Astrocyte (in vitro differentiated cells and primary cell): ENCODE results near the gene CD22. TPM values are rescaled to one million over a fixed set of nuclear protein-coding genes. Genes with fewer than 3 reads are reported as not detected.

Source experiments
- DNase-seq: peaks from one replicate; pipeline ENCODE4 v3.0.0-alpha.2; 2010; ENCODE audit warnings: low read depth
- FAIRE-seq: peaks from 2 replicates; lab custom pipeline; 2011; peaks lifted over from hg19 to GRCh38; lab: Jason Lieb, UNC
- H2AFZ ChIP-seq: 2 replicates; pipeline ENCODE4 v1.6.0; 2012; ENCODE audit warnings: low read depth, low read length, inconsistent platforms
- H3K27ac ChIP-seq: 2 replicates; pipeline ENCODE4 v1.5.1; 2011; ENCODE audit warnings: low read depth, low read length, inconsistent platforms
- H3K27me3 ChIP-seq: 2 replicates; pipeline ENCODE4 v1.6.0; 2011; ENCODE audit warnings: low read length, inconsistent platforms; ENCODE audit not compliant: insufficient read depth
- H3K36me3 ChIP-seq: 2 replicates; pipeline ENCODE4 v1.5.1; 2011; ENCODE audit warnings: low read length, inconsistent platforms; ENCODE audit not compliant: insufficient read depth
- H3K4me1 ChIP-seq: 2 replicates; pipeline ENCODE4 v1.5.1; 2011; ENCODE audit warnings: low read length, inconsistent platforms; ENCODE audit not compliant: insufficient read depth
- H3K4me2 ChIP-seq: 2 replicates; pipeline ENCODE4 v1.6.0; 2012; ENCODE audit warnings: low read length, inconsistent platforms
- H3K4me3 ChIP-seq: 2 replicates; pipeline ENCODE4 v1.5.1; 2011; ENCODE audit warnings: low read depth, mild to moderate bottlenecking, low read length, inconsistent platforms; ENCODE audit not compliant: insufficient read depth
- H3K79me2 ChIP-seq: 2 replicates; pipeline ENCODE4 v1.6.0; 2012; ENCODE audit warnings: mild to moderate bottlenecking, low read length, inconsistent platforms; ENCODE audit not compliant: insufficient read depth
- H3K9ac ChIP-seq: 2 replicates; pipeline ENCODE4 v1.6.0; 2012; ENCODE audit warnings: mild to moderate bottlenecking, low read length, inconsistent platforms
- H3K9me3 ChIP-seq: 2 replicates; pipeline ENCODE4 v1.5.1; 2012; ENCODE audit warnings: low read depth, mild to moderate bottlenecking, low read length, inconsistent platforms; ENCODE audit not compliant: insufficient read depth
- H4K20me1 ChIP-seq: 2 replicates; pipeline ENCODE4 v1.6.0; 2012; ENCODE audit warnings: low read length, inconsistent platforms; ENCODE audit not compliant: insufficient read depth
- H3K27ac Mint-ChIP-seq: one replicate; pipeline ENCODE4 v1.8.0; 2021; ENCODE audit warnings: mild to moderate bottlenecking, mixed read lengths; ENCODE audit not compliant: unreplicated experiment
- H3K27me3 Mint-ChIP-seq: one replicate; pipeline ENCODE4 v1.8.0; 2021; ENCODE audit warnings: low read depth, mixed read lengths; ENCODE audit not compliant: unreplicated experiment
- H3K36me3 Mint-ChIP-seq: one replicate; pipeline ENCODE4 v1.8.0; 2021; ENCODE audit warnings: low read depth, mixed read lengths; ENCODE audit not compliant: unreplicated experiment
- H3K4me1 Mint-ChIP-seq: one replicate; pipeline ENCODE4 v1.8.0; 2021; ENCODE audit warnings: low read depth, mixed read lengths; ENCODE audit not compliant: unreplicated experiment
- H3K4me3 Mint-ChIP-seq: one replicate; pipeline ENCODE4 v1.8.0; 2021; ENCODE audit warnings: mild to moderate bottlenecking, moderate library complexity, mixed read lengths; ENCODE audit not compliant: unreplicated experiment
- H3K9me3 Mint-ChIP-seq: one replicate; pipeline ENCODE4 v1.8.0; 2021; ENCODE audit warnings: mild to moderate bottlenecking, mixed read lengths; ENCODE audit not compliant: unreplicated experiment
- EZH2 ChIP-seq: IDR thresholded peaks from 2 replicates; pipeline ENCODE4 v1.6.1; 2012; ENCODE audit warnings: mild to moderate bottlenecking, low read length, inconsistent platforms; ENCODE audit not compliant: insufficient read depth
- total RNA-seq: library from RNA; stranded (reverse); gene quantifications from 2 replicates; pipeline ENCODE4 v1.2.1, GENCODE V29; 2021
- TF ChIP-seq, protein P1 (sequence below): IDR thresholded peaks from 2 replicates; pipeline ENCODE4 v1.5.1; 2011; ENCODE audit warnings: low read depth, mild to moderate bottlenecking, inconsistent platforms, low read length, moderate library complexity; ENCODE audit not compliant: insufficient read depth

CD22 gene
- total RNA-seq, 1 donor from 2014 or later = not detected

DNA sequence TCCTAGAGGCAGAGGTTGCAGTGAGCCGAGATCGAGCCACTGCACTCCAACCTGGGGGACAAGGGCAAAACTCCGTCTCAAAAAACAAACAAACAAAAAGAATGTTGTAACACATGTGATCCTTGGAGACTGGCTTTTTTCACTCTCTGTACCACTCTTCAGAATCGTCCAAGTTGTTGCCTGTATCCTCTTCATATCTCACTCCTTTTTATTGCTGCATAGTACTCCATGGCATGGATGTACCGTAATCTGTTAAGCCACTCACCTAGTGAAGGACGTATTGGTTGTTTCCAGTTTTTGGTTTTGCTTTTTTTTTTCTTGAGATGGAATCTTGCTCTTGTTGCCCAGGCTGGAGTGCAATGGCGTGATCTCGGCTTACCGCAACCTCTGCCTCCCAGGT, 7.0 kb upstream of the CD22 start:
- no peaks in the 10 kb centered on the region for H3K36me3 ChIP-seq
- H3K4me3 ChIP-seq = no peak overlapping the region
- H2AFZ ChIP-seq = no peak overlapping the region
- H3K79me2 ChIP-seq = no peaks in the 10 kb centered on the region
- Mint-ChIP-seq H3K4me1 (peaks cover 5% of the 10 kb centered on the region), H3K27ac (no peak overlapping the region), H3K4me3 (no peak overlapping the region), H3K36me3 (no peaks in the 10 kb centered on the region), H3K9me3 (peaks cover 3% of the 10 kb centered on the region), H3K27me3 (peaks cover 14% of the 10 kb centered on the region)
- no peak overlapping the region for H3K27ac ChIP-seq
- TF ChIP-seq, protein P1, sequence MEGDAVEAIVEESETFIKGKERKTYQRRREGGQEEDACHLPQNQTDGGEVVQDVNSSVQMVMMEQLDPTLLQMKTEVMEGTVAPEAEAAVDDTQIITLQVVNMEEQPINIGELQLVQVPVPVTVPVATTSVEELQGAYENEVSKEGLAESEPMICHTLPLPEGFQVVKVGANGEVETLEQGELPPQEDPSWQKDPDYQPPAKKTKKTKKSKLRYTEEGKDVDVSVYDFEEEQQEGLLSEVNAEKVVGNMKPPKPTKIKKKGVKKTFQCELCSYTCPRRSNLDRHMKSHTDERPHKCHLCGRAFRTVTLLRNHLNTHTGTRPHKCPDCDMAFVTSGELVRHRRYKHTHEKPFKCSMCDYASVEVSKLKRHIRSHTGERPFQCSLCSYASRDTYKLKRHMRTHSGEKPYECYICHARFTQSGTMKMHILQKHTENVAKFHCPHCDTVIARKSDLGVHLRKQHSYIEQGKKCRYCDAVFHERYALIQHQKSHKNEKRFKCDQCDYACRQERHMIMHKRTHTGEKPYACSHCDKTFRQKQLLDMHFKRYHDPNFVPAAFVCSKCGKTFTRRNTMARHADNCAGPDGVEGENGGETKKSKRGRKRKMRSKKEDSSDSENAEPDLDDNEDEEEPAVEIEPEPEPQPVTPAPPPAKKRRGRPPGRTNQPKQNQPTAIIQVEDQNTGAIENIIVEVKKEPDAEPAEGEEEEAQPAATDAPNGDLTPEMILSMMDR = no peak
- TF ChIP-seq EZH2 = no peak
- no peak for FAIRE-seq
- no peak overlapping the region for H3K4me2 ChIP-seq
- H4K20me1 ChIP-seq = no peaks in the 10 kb centered on the region
- no peak overlapping the region for H3K9ac ChIP-seq
- DNase-seq = no peak
- peaks cover 2% of the 10 kb centered on the region for H3K9me3 ChIP-seq
- peaks cover 7% of the 10 kb centered on the region for H3K4me1 ChIP-seq
- no peaks in the 10 kb centered on the region for H3K27me3 ChIP-seq

DNA sequence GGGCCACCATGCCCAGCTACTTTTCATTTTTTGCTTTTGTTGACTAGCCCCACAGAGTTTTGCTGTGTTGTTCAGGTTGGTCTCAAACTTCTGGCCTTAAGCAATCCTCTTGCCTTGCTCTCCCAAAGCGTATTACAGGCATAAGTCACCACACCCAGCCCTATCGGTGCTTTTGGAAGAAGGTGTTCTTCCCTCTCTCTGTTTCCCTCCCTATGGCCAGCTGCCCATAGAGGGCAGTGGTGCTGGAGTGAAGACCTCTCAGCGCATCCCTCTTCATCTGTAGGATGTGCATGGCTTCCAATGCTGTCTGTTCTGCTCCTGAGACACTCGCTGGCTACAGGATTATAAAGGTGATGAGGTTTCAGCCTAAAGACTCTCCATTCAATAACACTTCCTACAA, 1.3 kb upstream of the CD22 start:
- DNase-seq (no peak), FAIRE-seq (no peak)
- Histone ChIP-seq H3K27me3 (no peaks in the 10 kb centered on the region), H3K4me3 (no peak overlapping the region), H3K4me2 (no peak overlapping the region), H4K20me1 (no peaks in the 10 kb centered on the region), H2AFZ (no peak overlapping the region), H3K9ac (no peak overlapping the region), H3K27ac (no peak overlapping the region), H3K79me2 (no peaks in the 10 kb centered on the region), H3K36me3 (no peaks in the 10 kb centered on the region), H3K4me1 (no peaks in the 10 kb centered on the region), H3K9me3 (no peaks in the 10 kb centered on the region)
- Mint-ChIP-seq H3K4me1 (peaks cover 3% of the 10 kb centered on the region), H3K27ac (no peak overlapping the region), H3K36me3 (no peaks in the 10 kb centered on the region), H3K27me3 (peaks cover 16% of the 10 kb centered on the region), H3K9me3 (no peaks in the 10 kb centered on the region), H3K4me3 (no peak overlapping the region)
- TF ChIP-seq, protein P1 = no peak
- no peak for TF ChIP-seq EZH2

- Histone ChIP-seq H3K27ac (no peak overlapping the region), H3K4me3 (no peak overlapping the region), H3K9me3 (no peaks in the 10 kb centered on the region), H3K27me3 (no peaks in the 10 kb centered on the region), H2AFZ (no peak overlapping the region), H3K4me2 (no peak overlapping the region), H4K20me1 (no peaks in the 10 kb centered on the region), H3K79me2 (no peaks in the 10 kb centered on the region), H3K4me1 (no peaks in the 10 kb centered on the region), H3K9ac (no peak overlapping the region), H3K36me3 (no peaks in the 10 kb centered on the region)
- H3K27me3 Mint-ChIP-seq = peaks cover 24% of the 10 kb centered on the region
- no peak for DNase-seq
- no peaks in the 10 kb centered on the region for H3K36me3 Mint-ChIP-seq
- peaks cover 3% of the 10 kb centered on the region for H3K4me1 Mint-ChIP-seq
- FAIRE-seq = no peak
- no peak overlapping the region for H3K27ac Mint-ChIP-seq
- no peak overlapping the region for H3K4me3 Mint-ChIP-seq
- TF ChIP-seq EZH2 = no peak
- TF ChIP-seq, protein P1 = no peak
- H3K9me3 Mint-ChIP-seq = no peaks in the 10 kb centered on the region
Measured at GRCh38 chr19:35329323-35329722, 336 bp downstream of the CD22 start.
